ENCODE measurements around the gene RAB17.

DNA sequence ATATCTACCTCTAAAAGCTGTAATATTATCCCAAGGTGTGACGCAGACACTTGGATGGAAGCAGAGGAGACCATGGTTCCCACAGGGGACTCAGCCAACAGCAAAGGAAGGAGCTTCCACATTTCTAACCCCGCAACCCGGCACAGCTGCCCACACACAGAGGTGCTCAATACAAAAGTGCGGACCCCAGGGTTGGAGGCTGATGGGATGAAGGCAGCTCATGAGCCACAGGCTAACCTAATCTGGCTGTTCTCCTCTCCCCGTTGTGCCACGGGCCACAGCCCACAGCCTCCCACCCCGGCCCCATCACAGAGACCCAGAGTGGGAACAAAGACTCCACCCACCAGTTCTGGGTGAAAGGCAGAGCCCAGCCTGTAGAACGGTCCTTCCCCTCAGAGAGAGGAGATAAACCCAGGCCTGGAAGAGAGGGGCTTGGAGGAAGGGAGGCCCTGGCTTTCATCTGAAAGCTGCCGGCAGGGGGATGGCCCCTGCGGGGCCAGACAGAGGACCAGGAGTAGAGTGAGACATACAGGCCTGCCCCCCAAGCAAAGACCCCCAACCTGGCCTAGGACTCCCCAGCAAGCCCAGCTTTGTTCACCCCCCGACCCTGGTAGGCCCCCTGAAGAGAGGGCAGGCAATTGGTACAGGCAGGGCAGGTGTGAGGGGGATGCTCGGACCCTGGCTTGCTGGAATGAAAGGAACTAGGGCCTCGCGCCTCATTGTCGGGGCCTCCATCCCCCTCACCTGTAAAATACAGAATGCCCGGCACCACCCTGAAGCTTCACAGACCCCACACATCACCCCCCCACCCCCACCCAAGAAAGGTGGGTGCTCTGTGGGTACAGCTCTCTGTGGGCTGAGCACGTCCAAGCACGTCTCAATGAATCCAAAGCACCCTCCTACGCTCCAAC is 6.9 kb downstream of the RAB17 start:
- TF ChIP-seq, protein P1, sequence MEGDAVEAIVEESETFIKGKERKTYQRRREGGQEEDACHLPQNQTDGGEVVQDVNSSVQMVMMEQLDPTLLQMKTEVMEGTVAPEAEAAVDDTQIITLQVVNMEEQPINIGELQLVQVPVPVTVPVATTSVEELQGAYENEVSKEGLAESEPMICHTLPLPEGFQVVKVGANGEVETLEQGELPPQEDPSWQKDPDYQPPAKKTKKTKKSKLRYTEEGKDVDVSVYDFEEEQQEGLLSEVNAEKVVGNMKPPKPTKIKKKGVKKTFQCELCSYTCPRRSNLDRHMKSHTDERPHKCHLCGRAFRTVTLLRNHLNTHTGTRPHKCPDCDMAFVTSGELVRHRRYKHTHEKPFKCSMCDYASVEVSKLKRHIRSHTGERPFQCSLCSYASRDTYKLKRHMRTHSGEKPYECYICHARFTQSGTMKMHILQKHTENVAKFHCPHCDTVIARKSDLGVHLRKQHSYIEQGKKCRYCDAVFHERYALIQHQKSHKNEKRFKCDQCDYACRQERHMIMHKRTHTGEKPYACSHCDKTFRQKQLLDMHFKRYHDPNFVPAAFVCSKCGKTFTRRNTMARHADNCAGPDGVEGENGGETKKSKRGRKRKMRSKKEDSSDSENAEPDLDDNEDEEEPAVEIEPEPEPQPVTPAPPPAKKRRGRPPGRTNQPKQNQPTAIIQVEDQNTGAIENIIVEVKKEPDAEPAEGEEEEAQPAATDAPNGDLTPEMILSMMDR (IDR thresholded peaks at IDR 0.05) = no peak
- no peak for TF ChIP-seq POLR2A (IDR thresholded peaks at IDR 0.05)
